H9 (cell line): Measurements from ENCODE around the gene NALCN. TPM values are rescaled to one million over a fixed set of nuclear protein-coding genes. Genes with fewer than 3 reads are reported as not detected.

Source experiments
- DNase-seq: peaks from one replicate; pipeline ENCODE4 v3.0.0-alpha.2; 2017
- H2AFZ ChIP-seq: one replicate; pipeline ENCODE4 v1.6.1; 2013; ENCODE audit warnings: mild to moderate bottlenecking, low read length, control low read depth, moderate library complexity
- H2AK5ac ChIP-seq: 2 replicates; pipeline ENCODE4 v1.6.1; 2013; ENCODE audit warnings: low read length, control low read depth, mixed read lengths; ENCODE audit not compliant: insufficient read length
- H2BK120ac ChIP-seq: one replicate; pipeline ENCODE4 v1.6.1; 2013; ENCODE audit warnings: low read depth, mild to moderate bottlenecking, low read length, control low read depth, inconsistent platforms; ENCODE audit not compliant: poor library complexity, severe bottlenecking
- H2BK12ac ChIP-seq: 2 replicates; pipeline ENCODE4 v1.6.1; 2013; ENCODE audit warnings: low read length, control low read depth, mixed read lengths, low read depth; ENCODE audit not compliant: insufficient read length
- H2BK15ac ChIP-seq: 2 replicates; pipeline ENCODE4 v1.6.1; 2013; ENCODE audit warnings: low read depth, low read length, control low read depth
- H2BK20ac ChIP-seq: one replicate; pipeline ENCODE4 v1.6.1; 2013; ENCODE audit warnings: low read depth, mild to moderate bottlenecking, low read length, control low read depth, inconsistent platforms; ENCODE audit not compliant: poor library complexity, severe bottlenecking
- H2BK5ac ChIP-seq: 2 replicates; pipeline ENCODE4 v1.6.1; 2013; ENCODE audit warnings: low read length, control low read depth, mixed read lengths; ENCODE audit not compliant: insufficient read length
- H3K14ac ChIP-seq: 2 replicates; pipeline ENCODE4 v1.6.1; 2013; ENCODE audit warnings: low read length, control low read depth; ENCODE audit not compliant: insufficient read depth
- H3K18ac ChIP-seq: 2 replicates; pipeline ENCODE4 v1.6.1; 2013; ENCODE audit warnings: low read depth, mild to moderate bottlenecking, mixed read lengths, low read length, control low read depth; ENCODE audit not compliant: insufficient read length
- H3K23ac ChIP-seq: 2 replicates; pipeline ENCODE4 v1.6.1; 2013; ENCODE audit warnings: low read length, control low read depth, mixed read lengths, low read depth; ENCODE audit not compliant: insufficient read length
- H3K23me2 ChIP-seq: 2 replicates; pipeline ENCODE4 v1.6.1; 2013; ENCODE audit warnings: low read depth, mild to moderate bottlenecking, mixed read lengths, low read length, control low read depth; ENCODE audit not compliant: insufficient read length, poor library complexity, severe bottlenecking
- H3K27ac ChIP-seq: 2 replicates; pipeline ENCODE4 v1.5.1; 2013; ENCODE audit warnings: low read length, control low read depth, mixed read lengths, low read depth; ENCODE audit not compliant: insufficient read length
- H3K27me3 ChIP-seq: 2 replicates; pipeline ENCODE4 v1.6.1; 2013; ENCODE audit warnings: low read length, control low read depth, inconsistent platforms; ENCODE audit not compliant: insufficient read depth
- H3K4ac ChIP-seq: 2 replicates; pipeline ENCODE4 v1.6.1; 2013; ENCODE audit warnings: low read depth, mild to moderate bottlenecking, control low read depth, inconsistent platforms, low read length, moderate library complexity
- H3K4me1 ChIP-seq: 2 replicates; pipeline ENCODE4 v1.6.1; 2013; ENCODE audit warnings: low read length, control low read depth, inconsistent platforms; ENCODE audit not compliant: insufficient read depth
- H3K4me2 ChIP-seq: 2 replicates; pipeline ENCODE4 v1.6.1; 2013; ENCODE audit warnings: low read length, control low read depth, mixed read lengths; ENCODE audit not compliant: insufficient read length, insufficient read depth
- H3K56ac ChIP-seq: 2 replicates; pipeline ENCODE4 v1.6.1; 2013; ENCODE audit warnings: low read depth, mild to moderate bottlenecking, mixed read lengths, low read length, control low read depth; ENCODE audit not compliant: insufficient read length
- H3K79me1 ChIP-seq: 2 replicates; pipeline ENCODE4 v1.6.1; 2013; ENCODE audit warnings: low read depth, mild to moderate bottlenecking, moderate library complexity, low read length, control low read depth, inconsistent platforms; ENCODE audit not compliant: insufficient read depth, poor library complexity, severe bottlenecking
- H3K79me2 ChIP-seq: 2 replicates; pipeline ENCODE4 v1.6.1; 2013; ENCODE audit warnings: low read length, control low read depth, inconsistent platforms; ENCODE audit not compliant: insufficient read depth
- H3K9ac ChIP-seq: 2 replicates; pipeline ENCODE4 v1.6.1; 2013; ENCODE audit warnings: low read length, control low read depth, mixed read lengths; ENCODE audit not compliant: insufficient read length; ENCODE audit errors: extremely low read depth
- H3K9me3 ChIP-seq: one replicate; pipeline ENCODE4 v1.6.1; 2013; ENCODE audit warnings: low read depth, low read length, inconsistent platforms; ENCODE audit not compliant: control insufficient read depth
- H3T11ph ChIP-seq: one replicate; pipeline ENCODE4 v1.6.1; 2013; ENCODE audit warnings: mild to moderate bottlenecking, low read length, control low read depth, inconsistent platforms
- H4K20me1 ChIP-seq: one replicate; pipeline ENCODE4 v1.6.1; 2013; ENCODE audit not compliant: control insufficient read depth, insufficient read length, insufficient read depth
- H4K5ac ChIP-seq: 2 replicates; pipeline ENCODE4 v1.6.1; 2013; ENCODE audit warnings: low read depth, mild to moderate bottlenecking, mixed read lengths, low read length, control low read depth; ENCODE audit not compliant: insufficient read length
- H4K8ac ChIP-seq: replicated peaks from 2 replicates; pipeline ENCODE4 v1.6.1; 2013; ENCODE audit warnings: low read length, control low read depth, mixed read lengths, low read depth; ENCODE audit not compliant: insufficient read length
- H4K91ac ChIP-seq: 2 replicates; pipeline ENCODE4 v1.6.1; 2013; ENCODE audit warnings: low read depth, mild to moderate bottlenecking, moderate library complexity, mixed read lengths, low read length, control low read depth; ENCODE audit not compliant: insufficient read length
- H3K27ac Mint-ChIP-seq, 3 experiments: 2 replicates in 2 of 3; 3 replicates in 1 of 3; pipeline ENCODE4 v1.8.0; 2020 to 2021; ENCODE audit warnings: mixed read lengths in 3 of 3, mild to moderate bottlenecking in 1 of 3, moderate library complexity in 1 of 3
- H3K27me3 Mint-ChIP-seq: 2 replicates; pipeline ENCODE4 v1.8.0; 2021; ENCODE audit warnings: low read depth, mild to moderate bottlenecking, moderate library complexity, mixed read lengths
- H3K36me3 Mint-ChIP-seq, 3 experiments: 2 replicates in 2 of 3; 3 replicates in 1 of 3; pipeline ENCODE4 v1.8.0; 2020 to 2021; ENCODE audit warnings: low read depth in 3 of 3, mixed read lengths in 3 of 3; ENCODE audit not compliant: insufficient read depth in 1 of 3
- H3K4me1 Mint-ChIP-seq, 2 experiments: 2 replicates each; pipeline ENCODE4 v1.8.0; 2020; ENCODE audit warnings: mixed read lengths in 2 of 2
- H3K4me3 Mint-ChIP-seq, 2 experiments: 2 replicates in 1 of 2; 3 replicates in 1 of 2; pipeline ENCODE4 v1.8.0; 2020 to 2021; ENCODE audit warnings: mild to moderate bottlenecking in 2 of 2, mixed read lengths in 2 of 2, moderate library complexity in 1 of 2
- H3K9me3 Mint-ChIP-seq, 2 experiments: 2 replicates in 1 of 2; 3 replicates in 1 of 2; pipeline ENCODE4 v1.8.0; 2020; ENCODE audit warnings: mild to moderate bottlenecking in 2 of 2, mixed read lengths in 2 of 2, moderate library complexity in 1 of 2
- CTCF ChIP-seq: fragments of 200-600 bp; sonication (generic); conservative IDR thresholded peaks from 3 replicates; pipeline ENCODE4 v1.8.0; 2021; ENCODE audit warnings: antibody characterized with exemption, mild to moderate bottlenecking
- WGBS: extraction: QIAGEN DNeasy Blood & Tissue Kit; methylation state at CpG from one replicate; pipeline ENCODE4 v1.1.7; 2013; ENCODE audit warnings: missing lambda C conversion rate, low lambda C conversion rate, mixed read lengths; ENCODE audit not compliant: insufficient read length; ENCODE audit errors: extremely low coverage; 5-methylcytosine and 5-hydroxymethylcytosine counted together
- total RNA-seq: library from RNA; stranded (reverse); gene quantifications from 2 replicates; pipeline ENCODE4 v1.2.1, GENCODE V29; 2021

NALCN gene
- total RNA-seq, 1 experiment from 2014 or later, result 0.09 TPM

GRCh38 chr13:101116341-101116740 lies 300.0 kb downstream of the NALCN start:
- Histone ChIP-seq H2BK120ac (no peak overlapping the region), H2BK12ac (no peak overlapping the region), H4K8ac (no peak overlapping the region), H3K23me2 (no peaks in the 10 kb centered on the region), H4K91ac (no peak overlapping the region), H2AFZ (no peak overlapping the region), H3K14ac (no peak overlapping the region), H2BK15ac (no peak overlapping the region), H3K27ac (peak overlapping the region; percentile 86), H2BK20ac (no peak overlapping the region), H3T11ph (no peak overlapping the region), H3K4ac (no peak overlapping the region), H3K23ac (no peak overlapping the region), H3K56ac (no peak overlapping the region), H4K20me1 (no peaks in the 10 kb centered on the region), H3K9ac (no peak overlapping the region), H3K27me3 (no peaks in the 10 kb centered on the region), H2AK5ac (no peak overlapping the region), H3K9me3 (no peaks in the 10 kb centered on the region), H3K79me2 (no peaks in the 10 kb centered on the region), H2BK5ac (no peak overlapping the region), H4K5ac (no peak overlapping the region), H3K4me2 (no peak overlapping the region), H3K18ac (no peak overlapping the region), H3K79me1 (no peaks in the 10 kb centered on the region), H3K4me1 (peaks cover 11% of the 10 kb centered on the region; the same call in 1 of the 2 replicates)
- peaks cover 0 to 5% (median 3%) of the 10 kb centered on the region in 3 experiments; a peak in 2 of 7 replicates for H3K36me3 Mint-ChIP-seq
- H3K9me3 Mint-ChIP-seq, result peaks cover 0 to 5% of the 10 kb centered on the region in 2 experiments; a peak in 4 of 5 replicates
- TF ChIP-seq CTCF, result no peak
- no peaks in the 10 kb centered on the region for H3K27me3 Mint-ChIP-seq
- H3K27ac Mint-ChIP-seq, result peak overlapping the region in 1 of 3 experiments; percentile 68; a peak in 2 of 7 replicates
- WGBS, result no CpG with 5 or more reads among the region's 4 CpGs
- DNase-seq, result no peak
- H3K4me1 Mint-ChIP-seq, result peaks cover 72 to 75% of the 10 kb centered on the region in 2 experiments
- H3K4me3 Mint-ChIP-seq, result peak overlapping the region; percentile 8 to 14; a peak in 1 of 5 replicates
